ENCODE results near the gene CDK19.
"Not testable (repeated sequence)": the region's sequence is repeated elsewhere in the genome, so short reads cannot be mapped to it uniquely, and the experiment has no call there.

The CDK19 gene

DNA sequence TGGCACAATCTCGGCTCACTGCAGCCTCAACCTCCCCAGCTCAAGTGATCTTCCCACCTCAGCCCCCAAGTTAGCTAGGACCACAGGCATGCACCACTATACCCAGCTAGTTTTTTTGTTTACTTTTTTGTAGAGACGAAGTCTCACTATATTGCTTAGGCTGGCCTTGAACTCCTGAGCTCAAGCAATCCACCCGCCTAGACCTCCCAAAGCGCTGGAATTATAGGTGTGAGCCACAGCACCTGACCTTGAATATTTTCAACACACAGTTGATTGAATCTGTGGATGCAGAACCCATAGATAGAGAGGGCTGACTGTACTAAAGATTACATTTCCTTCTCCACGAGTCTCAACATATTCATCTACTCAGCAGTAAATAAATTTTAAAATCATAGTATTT lies 15.6 kb downstream of the CDK19 start:
- ATAC-seq (no peak), DNase-seq (no peak)
- Mint-ChIP-seq H3K4me1 (peaks cover 13% of the 10 kb centered on the region), H3K36me3 (ENCODE audit: low read depth) (peaks cover 4% of the 10 kb centered on the region), H3K4me3 (no peak overlapping the region), H3K27me3 (no peaks in the 10 kb centered on the region), H3K27ac (no peak overlapping the region), H3K9me3 (peaks cover 8% of the 10 kb centered on the region)

- no peak overlapping the region for H3K27ac Mint-ChIP-seq
- peaks cover 4% of the 10 kb centered on the region for H3K36me3 Mint-ChIP-seq (ENCODE audit: low read depth)
- H3K9me3 Mint-ChIP-seq: peaks cover 8% of the 10 kb centered on the region
- ATAC-seq: no peak
- H3K27me3 Mint-ChIP-seq: no peaks in the 10 kb centered on the region
- no peak overlapping the region for H3K4me3 Mint-ChIP-seq
- peaks cover 13% of the 10 kb centered on the region for H3K4me1 Mint-ChIP-seq
- no peak for DNase-seq
Observed at GRCh38 chr6:110799189-110799588, 16.1 kb downstream of the CDK19 start.

DNA sequence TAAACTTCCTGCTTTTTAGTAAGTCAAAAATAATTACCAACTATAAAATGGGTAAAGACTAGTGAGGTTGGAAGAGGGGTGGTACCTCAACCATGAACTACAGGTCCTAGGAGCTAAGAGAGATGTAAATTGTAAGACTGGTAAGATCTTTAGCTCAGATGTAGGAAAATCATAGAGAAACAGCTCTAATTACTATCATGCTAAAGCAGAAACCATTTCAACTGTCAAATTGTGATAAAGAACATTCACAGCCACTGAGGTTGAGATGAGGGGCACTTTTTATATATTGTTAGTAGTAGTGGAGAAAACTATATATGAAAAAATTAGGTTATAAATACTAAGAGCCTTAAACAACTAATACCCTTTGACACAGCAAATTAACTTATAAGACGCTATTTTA lies 20.0 kb downstream of the CDK19 start:
- no peak for ATAC-seq
- DNase-seq: no peak
- no peak overlapping the region for H3K4me3 Mint-ChIP-seq
- H3K36me3 Mint-ChIP-seq (ENCODE audit: low read depth): no peaks in the 10 kb centered on the region
- peaks cover 4% of the 10 kb centered on the region for H3K4me1 Mint-ChIP-seq
- H3K27ac Mint-ChIP-seq: no peak overlapping the region
- H3K9me3 Mint-ChIP-seq: peaks cover 2% of the 10 kb centered on the region
- H3K27me3 Mint-ChIP-seq: no peaks in the 10 kb centered on the region

- Mint-ChIP-seq H3K9me3 (peaks cover 6% of the 10 kb centered on the region), H3K27ac (no peak overlapping the region), H3K36me3 (ENCODE audit: low read depth) (peaks cover 9% of the 10 kb centered on the region), H3K4me1 (peaks cover 31% of the 10 kb centered on the region), H3K27me3 (no peaks in the 10 kb centered on the region), H3K4me3 (no peak overlapping the region)
- DNase-seq (no peak), ATAC-seq (no peak)
Observed at GRCh38 chr6:110786696-110787095, 28.6 kb downstream of the CDK19 start.

DNA sequence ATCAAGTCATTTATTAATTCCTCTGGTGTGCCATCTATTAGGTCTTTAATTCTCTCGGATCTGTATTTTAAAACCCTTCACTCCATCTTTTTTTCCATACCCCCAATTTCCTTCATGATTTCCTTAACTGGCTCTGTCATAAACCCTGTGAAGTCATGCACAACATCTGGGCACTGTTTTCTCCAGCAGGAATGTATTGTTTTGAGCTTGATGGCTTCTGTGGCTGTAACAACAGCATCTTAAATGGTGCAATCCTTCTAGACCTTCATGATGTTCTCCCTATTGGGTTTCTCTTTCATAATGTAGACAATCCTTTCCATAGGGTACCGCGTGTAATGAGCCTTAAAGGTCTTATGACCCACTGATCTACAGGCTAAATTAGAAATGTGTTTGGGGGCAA lies 29.0 kb downstream of the CDK19 start:
- no peaks in the 10 kb centered on the region for H3K27me3 Mint-ChIP-seq
- peaks cover 9% of the 10 kb centered on the region for H3K36me3 Mint-ChIP-seq (ENCODE audit: low read depth)
- peaks cover 6% of the 10 kb centered on the region for H3K9me3 Mint-ChIP-seq
- H3K4me1 Mint-ChIP-seq: peaks cover 35% of the 10 kb centered on the region
- ATAC-seq (no peak), DNase-seq (no peak)
- no peak overlapping the region for H3K4me3 Mint-ChIP-seq
- H3K27ac Mint-ChIP-seq: no peak overlapping the region

- Mint-ChIP-seq H3K4me3 (no peak overlapping the region), H3K27me3 (no peaks in the 10 kb centered on the region), H3K36me3 (ENCODE audit: low read depth) (peaks cover 9% of the 10 kb centered on the region), H3K4me1 (peaks cover 38% of the 10 kb centered on the region), H3K9me3 (peaks cover 6% of the 10 kb centered on the region), H3K27ac (no peak overlapping the region)
- DNase-seq (no peak), ATAC-seq (peak; percentile 34)
Observed at GRCh38 chr6:110784610-110784979, 30.7 kb downstream of the CDK19 start.

- Mint-ChIP-seq H3K36me3 (ENCODE audit: low read depth) (peaks cover 3% of the 10 kb centered on the region), H3K4me1 (peaks cover 38% of the 10 kb centered on the region), H3K4me3 (no peak overlapping the region), H3K27ac (no peak overlapping the region), H3K9me3 (no peaks in the 10 kb centered on the region), H3K27me3 (no peaks in the 10 kb centered on the region)
- DNase-seq (no peak), ATAC-seq (no peak)
Observed at GRCh38 chr6:110781522-110782214, 33.6 kb downstream of the CDK19 start.

- DNase-seq: no peak
- ATAC-seq: no peak
- no peak overlapping the region for H3K27ac Mint-ChIP-seq
- no peaks in the 10 kb centered on the region for H3K9me3 Mint-ChIP-seq
- H3K36me3 Mint-ChIP-seq (ENCODE audit: low read depth): no peaks in the 10 kb centered on the region
- peaks cover 22% of the 10 kb centered on the region for H3K4me1 Mint-ChIP-seq
- H3K4me3 Mint-ChIP-seq: no peak overlapping the region
- no peaks in the 10 kb centered on the region for H3K27me3 Mint-ChIP-seq
Observed at GRCh38 chr6:110778333-110778732, 36.9 kb downstream of the CDK19 start.

DNA sequence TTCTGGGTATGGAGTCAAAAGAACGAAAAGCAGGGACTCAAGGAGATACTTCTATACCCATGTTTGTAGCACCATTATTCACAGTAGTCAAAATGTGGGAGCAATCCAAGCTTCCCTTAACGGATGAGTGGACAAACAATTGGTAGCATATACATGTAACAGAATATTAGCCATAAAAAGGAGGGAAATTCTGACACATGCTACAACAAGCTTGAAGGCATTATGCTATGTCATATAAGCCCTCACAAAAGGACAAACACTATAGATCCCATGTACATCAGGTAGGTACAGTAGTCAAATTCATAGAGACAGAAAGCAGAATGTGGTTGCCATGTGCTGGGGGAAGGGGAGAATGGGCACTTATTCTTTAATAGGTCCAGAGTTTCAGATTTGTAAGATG lies 37.6 kb downstream of the CDK19 start:
- Mint-ChIP-seq H3K27ac (no peak overlapping the region), H3K27me3 (no peaks in the 10 kb centered on the region), H3K9me3 (no peaks in the 10 kb centered on the region), H3K36me3 (ENCODE audit: low read depth) (no peaks in the 10 kb centered on the region), H3K4me3 (no peak overlapping the region), H3K4me1 (peaks cover 15% of the 10 kb centered on the region)
- no peak for ATAC-seq
- DNase-seq: no peak

- Mint-ChIP-seq H3K27ac (no peak overlapping the region), H3K36me3 (ENCODE audit: low read depth) (peaks cover 5% of the 10 kb centered on the region), H3K4me1 (peaks cover 5% of the 10 kb centered on the region), H3K9me3 (no peaks in the 10 kb centered on the region), H3K27me3 (no peaks in the 10 kb centered on the region), H3K4me3 (no peak overlapping the region)
- DNase-seq: no peak
- no peak for ATAC-seq
Observed at GRCh38 chr6:110776413-110776812, 38.9 kb downstream of the CDK19 start.

- DNase-seq (no peak), ATAC-seq (no peak)
- H3K27ac Mint-ChIP-seq: no peak overlapping the region
- no peak overlapping the region for H3K4me3 Mint-ChIP-seq
- no peaks in the 10 kb centered on the region for H3K4me1 Mint-ChIP-seq
- no peaks in the 10 kb centered on the region for H3K27me3 Mint-ChIP-seq
- no peaks in the 10 kb centered on the region for H3K9me3 Mint-ChIP-seq
- H3K36me3 Mint-ChIP-seq (ENCODE audit: low read depth): peaks cover 11% of the 10 kb centered on the region
Observed at GRCh38 chr6:110769923-110770322, 45.3 kb downstream of the CDK19 start.

- Mint-ChIP-seq H3K4me3 (no peak overlapping the region), H3K36me3 (ENCODE audit: low read depth) (peaks cover 11% of the 10 kb centered on the region), H3K9me3 (no peaks in the 10 kb centered on the region), H3K27me3 (no peaks in the 10 kb centered on the region), H3K27ac (no peak overlapping the region), H3K4me1 (no peaks in the 10 kb centered on the region)
- ATAC-seq (no peak), DNase-seq (no peak)
Observed at GRCh38 chr6:110768057-110768456, 47.2 kb downstream of the CDK19 start.

DNA sequence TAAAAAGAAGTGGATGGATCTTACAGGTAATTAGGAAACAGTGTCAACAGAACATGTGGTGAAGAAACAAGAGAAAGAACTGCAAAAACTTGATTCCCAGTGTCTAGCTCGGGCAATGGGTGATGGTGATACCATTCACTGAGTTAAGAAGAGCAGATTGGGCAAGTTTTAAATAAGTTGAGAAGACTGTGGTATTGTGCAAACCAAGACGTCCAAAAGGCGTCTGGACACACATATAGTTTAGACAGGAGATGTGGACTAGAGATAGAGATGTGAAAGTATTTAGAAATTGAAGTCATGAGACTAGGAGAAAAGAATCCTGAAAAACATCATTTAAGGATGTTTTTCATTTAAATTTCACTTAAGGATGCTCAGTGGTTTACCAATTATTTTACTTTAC lies 53.9 kb downstream of the CDK19 start:
- no peak for ATAC-seq

GRCh38 chr6:110760589-110760988 lies 54.7 kb downstream of the CDK19 start:
- H3K36me3 Mint-ChIP-seq (ENCODE audit: low read depth): no peaks in the 10 kb centered on the region
- H3K4me3 Mint-ChIP-seq: no peak overlapping the region
- no peak for ATAC-seq
- no peaks in the 10 kb centered on the region for H3K27me3 Mint-ChIP-seq
- no peak for DNase-seq
- no peaks in the 10 kb centered on the region for H3K9me3 Mint-ChIP-seq
- no peak overlapping the region for H3K27ac Mint-ChIP-seq
- H3K4me1 Mint-ChIP-seq: peaks cover 2% of the 10 kb centered on the region

More for the DNA sequence above, 53.9 kb downstream of the CDK19 start:
- DNase-seq: no peak
- Mint-ChIP-seq H3K36me3 (ENCODE audit: low read depth) (no peaks in the 10 kb centered on the region), H3K27me3 (no peaks in the 10 kb centered on the region), H3K27ac (no peak overlapping the region), H3K4me3 (no peak overlapping the region), H3K9me3 (no peaks in the 10 kb centered on the region), H3K4me1 (peaks cover 2% of the 10 kb centered on the region)

DNA sequence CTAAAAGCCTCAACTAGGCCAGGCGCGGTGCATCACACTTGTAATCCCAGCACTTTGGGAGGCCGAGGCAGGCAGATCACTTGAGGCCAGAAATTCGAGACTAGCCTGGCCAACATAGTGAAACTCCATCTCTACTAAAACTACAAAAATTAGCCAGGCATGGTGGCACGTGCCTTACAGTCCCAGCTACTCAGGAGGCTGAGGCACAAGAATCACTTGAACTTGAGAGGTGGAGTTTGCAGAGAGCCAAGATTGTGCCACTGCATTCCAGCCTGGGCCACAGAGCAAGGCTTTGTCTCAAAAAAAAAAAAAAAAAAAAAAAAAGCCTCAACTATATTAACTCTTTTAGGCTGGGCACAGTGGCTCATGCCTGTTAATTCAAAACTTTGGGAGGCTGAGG lies 55.2 kb downstream of the CDK19 start:
- H3K4me1 Mint-ChIP-seq; H3K36me3 Mint-ChIP-seq (ENCODE audit: low read depth); H3K27ac Mint-ChIP-seq; ATAC-seq; DNase-seq; H3K27me3 Mint-ChIP-seq; H3K4me3 Mint-ChIP-seq; H3K9me3 Mint-ChIP-seq: not testable (repeated sequence)

DNA sequence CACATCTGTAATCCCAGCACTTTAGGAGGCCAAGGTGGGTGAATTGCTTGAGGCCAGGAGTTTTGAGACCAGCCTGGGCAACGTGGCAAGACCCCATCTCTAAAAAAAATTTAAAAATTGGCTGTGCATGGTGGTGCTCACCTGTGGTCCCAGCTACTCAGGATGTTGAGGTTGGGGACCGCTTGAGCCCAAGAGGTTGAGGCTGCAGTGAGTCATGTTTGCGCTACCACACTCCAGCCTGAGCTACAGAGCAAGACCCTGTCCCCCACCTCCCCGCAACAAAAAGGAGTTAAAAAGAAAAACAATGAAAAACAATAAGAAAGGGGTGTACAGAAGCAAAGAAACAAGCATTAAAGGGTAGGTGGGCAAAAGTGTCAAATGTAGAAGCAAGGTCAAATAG lies 57.3 kb downstream of the CDK19 start:
- H3K27me3 Mint-ChIP-seq: no peaks in the 10 kb centered on the region
- H3K9me3 Mint-ChIP-seq: no peaks in the 10 kb centered on the region
- ATAC-seq: no peak
- H3K4me3 Mint-ChIP-seq: no peak overlapping the region
- H3K27ac Mint-ChIP-seq: peak overlapping the region; percentile 25
- peaks cover 2% of the 10 kb centered on the region for H3K4me1 Mint-ChIP-seq
- no peaks in the 10 kb centered on the region for H3K36me3 Mint-ChIP-seq (ENCODE audit: low read depth)
- no peak for DNase-seq

All from activated naive CD8-positive, alpha-beta T cell treated with anti-CD3 and anti-CD28 coated beads, Interleukin-2, amount 50 U/mL, for 24 hours (primary cell).